AG08395 (cell line): ENCODE measurements around the gene ASS1.

Experiments
- DNase-seq: peaks from one replicate; pipeline ENCODE4 v3.0.0; 2012; ENCODE audit warnings: mixed read lengths, low spot score

The ASS1 gene

GRCh38 chr9:130418776-130419175 is 26.0 kb upstream of the ASS1 start:
- no peak for DNase-seq

- DNase-seq = no peak
These were observed 25.2 kb upstream of the ASS1 start for GRCh38 chr9:130419521-130420035.

- no peak for DNase-seq
These were observed 23.5 kb upstream of the ASS1 start for GRCh38 chr9:130421154-130421801.

GRCh38 chr9:130421802-130422276 is 22.9 kb upstream of the ASS1 start:
- peak; percentile 79 for DNase-seq

GRCh38 chr9:130422546-130422945 is 22.2 kb upstream of the ASS1 start:
- no peak for DNase-seq

GRCh38 chr9:130423272-130423671 is 21.5 kb upstream of the ASS1 start:
- DNase-seq = no peak

GRCh38 chr9:130424595-130425454 is 19.9 kb upstream of the ASS1 start:
- no peak for DNase-seq

- DNase-seq = no peak
These were observed 18.9 kb upstream of the ASS1 start for GRCh38 chr9:130425741-130426466.

GRCh38 chr9:130426467-130426773 is 18.3 kb upstream of the ASS1 start:
- DNase-seq = no peak

GRCh38 chr9:130426883-130427282 is 17.9 kb upstream of the ASS1 start:
- DNase-seq = peak; percentile 85

- DNase-seq = no peak
These were observed 17.4 kb upstream of the ASS1 start for GRCh38 chr9:130427326-130427725.

- no peak for DNase-seq
These were observed 16.6 kb upstream of the ASS1 start for GRCh38 chr9:130428086-130428665.

- DNase-seq = no peak
These were observed 15.4 kb upstream of the ASS1 start for GRCh38 chr9:130429381-130429780.

GRCh38 chr9:130429831-130430230 is 14.9 kb upstream of the ASS1 start:
- no peak for DNase-seq

- DNase-seq = no peak
These were observed 14.5 kb upstream of the ASS1 start for GRCh38 chr9:130430232-130430631.

- no peak for DNase-seq
These were observed 13.8 kb upstream of the ASS1 start for GRCh38 chr9:130430734-130431535.

- DNase-seq = no peak
These were observed 13.0 kb upstream of the ASS1 start for GRCh38 chr9:130431536-130432303.

GRCh38 chr9:130432362-130432761 is 12.4 kb upstream of the ASS1 start:
- no peak for DNase-seq

GRCh38 chr9:130432796-130433167 is 12.0 kb upstream of the ASS1 start:
- DNase-seq = no peak

GRCh38 chr9:130433168-130433946 is 11.4 kb upstream of the ASS1 start:
- peak; percentile 74 for DNase-seq
